RWPE2 (cell line): ENCODE measurements around the gene ZMIZ1.

Experiments used
- ATAC-seq: fragments of 200-7000 bp; cut with Tn5 transposase; 3 replicates; pipeline ENCODE4 v1.9.1; 2021; ENCODE audit warnings: low read depth
- DNase-seq: peaks from one replicate; pipeline ENCODE4 v3.0.0-alpha.2; 2020; ENCODE audit warnings: low spot score
- H3K27ac ChIP-seq: fragments of 450-650 bp; 2 replicates; pipeline ENCODE4 v1.5.1; 2017; ENCODE audit warnings: mild to moderate bottlenecking; ENCODE audit not compliant: poor library complexity, severe bottlenecking
- H3K27me3 ChIP-seq: fragments of 250-450 bp; sonication (Bioruptor Pico); 2 replicates; pipeline ENCODE4 v1.5.1; 2021; ENCODE audit warnings: mild to moderate bottlenecking, moderate library complexity; ENCODE audit not compliant: insufficient read depth, poor library complexity, severe bottlenecking
- H3K36me3 ChIP-seq: fragments of 250-450 bp; sonication (Bioruptor Pico); 2 replicates; pipeline ENCODE4 v1.5.1; 2020; ENCODE audit warnings: low read depth, mild to moderate bottlenecking, moderate library complexity
- H3K4me1 ChIP-seq: fragments of 250-450 bp; sonication (Bioruptor Pico); 2 replicates; pipeline ENCODE4 v1.5.1; 2021; ENCODE audit warnings: mild to moderate bottlenecking, moderate library complexity; ENCODE audit not compliant: insufficient read depth, poor library complexity, severe bottlenecking
- H3K4me3 ChIP-seq: fragments of 250-450 bp; sonication (Bioruptor Pico); 2 replicates; pipeline ENCODE4 v1.5.1; 2021; ENCODE audit warnings: mild to moderate bottlenecking, moderate library complexity; ENCODE audit not compliant: severe bottlenecking
- H3K9me3 ChIP-seq: fragments of 250-450 bp; sonication (Bioruptor Pico); 2 replicates; pipeline ENCODE4 v1.5.1; 2021; ENCODE audit warnings: mild to moderate bottlenecking, moderate library complexity; ENCODE audit not compliant: severe bottlenecking
- TF ChIP-seq, protein P1 (sequence below): fragments of 450-650 bp; IDR thresholded peaks from one replicate; pipeline ENCODE4 v1.5.1; 2017; ENCODE audit warnings: mild to moderate bottlenecking, moderate library complexity; ENCODE audit not compliant: poor library complexity, severe bottlenecking

ZMIZ1 gene

DNA sequence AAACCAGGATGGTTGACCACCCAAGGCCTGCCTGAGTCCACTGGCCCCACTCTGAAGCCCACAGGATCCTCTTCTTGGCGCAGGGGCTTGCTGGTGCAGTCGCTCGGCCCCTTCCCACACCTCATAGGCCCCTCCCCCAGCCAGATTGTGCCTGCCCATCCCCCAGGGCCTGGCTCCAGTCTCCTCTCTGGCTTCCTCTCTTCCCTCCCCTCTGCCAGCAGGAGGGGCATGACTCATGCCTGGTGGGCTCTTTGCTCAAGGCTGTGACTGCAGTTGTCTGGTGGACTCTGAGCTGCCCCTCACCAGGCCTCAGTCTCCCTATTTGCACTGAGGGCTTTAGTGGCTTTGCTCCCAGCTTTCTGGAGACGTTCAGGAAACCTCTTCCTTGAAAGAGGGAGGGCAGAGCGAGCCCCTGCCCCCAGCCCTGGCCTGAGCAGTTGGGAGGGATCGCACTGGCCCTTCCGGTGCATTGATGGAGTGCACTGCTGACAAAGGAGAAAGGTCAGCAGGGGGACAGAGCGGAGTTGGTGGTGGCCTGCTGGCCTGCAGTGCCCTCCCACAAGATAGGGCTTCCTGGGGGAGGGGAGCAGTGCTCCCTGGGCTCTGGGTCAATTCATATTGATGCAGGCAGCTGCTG is 60.7 kb downstream of the ZMIZ1 start:
- H3K36me3 ChIP-seq, result 0 out of 2 replicates have a peak, but pooled peaks cover 4% of the 10 kb centered on the region
- ATAC-seq, result no peak

DNA sequence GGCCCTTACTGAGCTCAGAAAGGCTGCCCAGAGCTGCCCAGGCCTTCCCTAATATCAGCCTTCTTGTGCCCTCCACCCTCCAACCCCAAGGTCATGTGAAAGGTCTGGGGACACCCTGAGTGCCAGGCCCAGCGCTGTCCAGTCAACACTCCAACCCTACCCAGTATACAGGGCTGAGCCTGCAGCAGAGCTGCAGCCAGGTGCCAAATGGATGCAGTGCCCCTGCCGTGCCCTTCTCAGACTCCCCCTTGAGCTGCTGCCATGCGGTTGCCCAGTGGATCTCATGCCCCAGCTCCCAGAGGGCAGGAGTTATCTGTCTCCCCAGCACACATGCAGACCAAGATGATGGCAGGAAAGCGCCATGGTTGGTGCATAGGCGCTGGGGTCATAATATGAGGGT is 61.5 kb downstream of the ZMIZ1 start:
- H3K9me3 ChIP-seq, result no peaks in the 10 kb centered on the region
- H3K27me3 ChIP-seq, result no peaks in the 10 kb centered on the region
- 0 out of 2 replicates have a peak, but pooled peaks cover 4% of the 10 kb centered on the region for H3K36me3 ChIP-seq
- DNase-seq (no peak), ATAC-seq (no peak)
- no peak overlapping the region for H3K27ac ChIP-seq
- TF ChIP-seq, protein P1, sequence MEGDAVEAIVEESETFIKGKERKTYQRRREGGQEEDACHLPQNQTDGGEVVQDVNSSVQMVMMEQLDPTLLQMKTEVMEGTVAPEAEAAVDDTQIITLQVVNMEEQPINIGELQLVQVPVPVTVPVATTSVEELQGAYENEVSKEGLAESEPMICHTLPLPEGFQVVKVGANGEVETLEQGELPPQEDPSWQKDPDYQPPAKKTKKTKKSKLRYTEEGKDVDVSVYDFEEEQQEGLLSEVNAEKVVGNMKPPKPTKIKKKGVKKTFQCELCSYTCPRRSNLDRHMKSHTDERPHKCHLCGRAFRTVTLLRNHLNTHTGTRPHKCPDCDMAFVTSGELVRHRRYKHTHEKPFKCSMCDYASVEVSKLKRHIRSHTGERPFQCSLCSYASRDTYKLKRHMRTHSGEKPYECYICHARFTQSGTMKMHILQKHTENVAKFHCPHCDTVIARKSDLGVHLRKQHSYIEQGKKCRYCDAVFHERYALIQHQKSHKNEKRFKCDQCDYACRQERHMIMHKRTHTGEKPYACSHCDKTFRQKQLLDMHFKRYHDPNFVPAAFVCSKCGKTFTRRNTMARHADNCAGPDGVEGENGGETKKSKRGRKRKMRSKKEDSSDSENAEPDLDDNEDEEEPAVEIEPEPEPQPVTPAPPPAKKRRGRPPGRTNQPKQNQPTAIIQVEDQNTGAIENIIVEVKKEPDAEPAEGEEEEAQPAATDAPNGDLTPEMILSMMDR, result no peak
- H3K4me3 ChIP-seq, result no peak overlapping the region
- peaks cover 12% of the 10 kb centered on the region for H3K4me1 ChIP-seq

More for the DNA sequence above, 60.7 kb downstream of the ZMIZ1 start:
- Histone ChIP-seq H3K4me1 (peaks cover 12% of the 10 kb centered on the region), H3K4me3 (no peak overlapping the region), H3K27ac (no peak overlapping the region), H3K9me3 (no peaks in the 10 kb centered on the region), H3K27me3 (no peaks in the 10 kb centered on the region)
- no peak for DNase-seq
- TF ChIP-seq, protein P1, result no peak

DNA sequence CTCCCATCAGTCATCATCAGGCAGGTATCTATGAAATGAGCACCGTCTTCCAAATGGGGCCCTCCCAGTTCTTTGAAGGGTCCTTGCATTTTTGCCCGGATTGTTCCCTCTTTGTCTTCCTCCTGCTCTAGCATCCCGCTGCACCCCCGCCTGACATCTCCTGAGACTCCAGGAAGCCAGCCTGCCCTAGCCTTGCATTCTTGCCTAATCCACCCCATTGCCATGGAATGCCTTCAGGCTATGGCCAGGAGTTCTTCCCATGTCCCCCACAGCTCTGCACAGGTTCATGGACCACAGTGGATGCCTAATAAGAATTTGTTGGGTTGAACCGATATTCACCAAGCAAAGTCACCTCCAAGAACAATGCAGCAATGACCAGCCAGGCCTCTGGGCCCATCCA is 62.1 kb downstream of the ZMIZ1 start:
- ATAC-seq (no peak), DNase-seq (no peak)
- peaks cover 12% of the 10 kb centered on the region for H3K4me1 ChIP-seq

DNA sequence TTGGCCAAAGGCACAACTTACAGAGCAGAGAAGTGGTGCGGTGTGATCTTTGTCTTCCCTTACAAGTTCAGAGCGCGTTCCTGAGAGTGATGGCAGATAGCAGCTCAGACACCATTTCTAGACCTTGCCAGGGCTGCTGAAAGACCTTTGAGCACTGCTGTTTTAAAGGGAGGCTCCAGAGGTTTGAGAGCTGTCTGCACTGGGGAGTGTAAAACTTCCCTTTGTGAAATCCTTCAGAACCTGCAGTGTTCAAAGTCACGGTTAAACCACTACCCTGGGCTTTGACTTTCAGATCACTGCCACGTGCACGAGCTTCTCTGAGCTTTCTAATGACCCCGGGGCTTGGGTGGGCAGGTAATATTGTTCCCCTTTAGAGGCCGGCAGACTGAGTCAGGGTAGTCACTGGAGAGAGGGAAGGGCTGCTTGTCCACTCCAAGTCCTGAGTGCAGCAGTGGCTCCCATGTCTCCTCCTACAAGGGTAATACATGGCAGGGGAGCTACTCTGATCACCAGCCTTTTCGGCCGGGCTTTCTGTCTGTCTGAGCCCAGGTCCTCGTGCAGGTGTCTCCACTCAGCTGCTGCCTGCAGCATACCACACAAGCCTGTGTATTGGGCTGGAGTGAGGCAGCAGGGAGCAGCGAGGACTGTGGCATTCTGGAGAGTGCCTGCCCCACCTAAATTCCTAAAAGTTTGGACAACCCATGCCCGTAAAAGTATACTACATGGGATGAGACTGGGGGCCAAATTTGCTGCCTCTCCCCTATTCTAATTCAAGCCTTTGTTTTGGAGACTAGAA is 63.3 kb downstream of the ZMIZ1 start:
- Histone ChIP-seq H3K27ac (no peak overlapping the region), H3K4me1 (peaks cover 8% of the 10 kb centered on the region)
- TF ChIP-seq, protein P1, result no peak

More for the DNA sequence above, 62.1 kb downstream of the ZMIZ1 start:
- no peak overlapping the region for H3K27ac ChIP-seq
- no peak overlapping the region for H3K4me3 ChIP-seq
- H3K9me3 ChIP-seq, result no peaks in the 10 kb centered on the region
- H3K36me3 ChIP-seq, result 0 out of 2 replicates have a peak, but pooled peaks cover 4% of the 10 kb centered on the region
- no peaks in the 10 kb centered on the region for H3K27me3 ChIP-seq
- TF ChIP-seq, protein P1, result no peak

More for the DNA sequence above, 63.3 kb downstream of the ZMIZ1 start:
- Histone ChIP-seq H3K27me3 (no peaks in the 10 kb centered on the region), H3K9me3 (no peaks in the 10 kb centered on the region), H3K4me3 (no peak overlapping the region), H3K36me3 (0 out of 2 replicates have a peak, but pooled peaks cover 4% of the 10 kb centered on the region)
- no peak for ATAC-seq
- DNase-seq, result no peak
